Urinary bladder (tissue), 4 donors: ENCODE results near the gene SLC25A21. TPM values are rescaled to one million over a fixed set of nuclear protein-coding genes. Genes with fewer than 3 reads are reported as not detected.

ENCODE experiments used
- DNase-seq: peaks from one replicate; pipeline ENCODE4 v3.0.0-alpha.2; 2015; ENCODE audit errors: extremely low spot score
- H3K27ac ChIP-seq: one replicate; pipeline ENCODE4 v1.5.1; 2013; ENCODE audit warnings: low read depth, mild to moderate bottlenecking, moderate library complexity
- H3K36me3 ChIP-seq: one replicate; pipeline ENCODE4 v1.6.1; 2013; ENCODE audit warnings: mild to moderate bottlenecking, moderate library complexity; ENCODE audit not compliant: insufficient read depth
- H3K4me1 ChIP-seq: one replicate; pipeline ENCODE4 v1.6.1; 2013; ENCODE audit warnings: mild to moderate bottlenecking, moderate library complexity; ENCODE audit not compliant: insufficient read depth
- H3K4me3 ChIP-seq: one replicate; pipeline ENCODE4 v1.5.1; 2013; ENCODE audit warnings: low read depth, low read length
- WGBS: extraction: QIAGEN DNeasy Blood & Tissue Kit; methylation state at CpG from one replicate; pipeline ENCODE4 v1.1.7; 2013; 5-methylcytosine and 5-hydroxymethylcytosine counted together
- polyA plus RNA-seq: library from polyadenylated mRNA; stranded (reverse); fragments of 200-250 nt; gene quantifications from one replicate; pipeline ENCODE4 v1.2.3, GENCODE V29; 2013
- total RNA-seq: library from RNA; depleted of rRNA; stranded (reverse); fragments of >200 nt; gene quantifications from one replicate; pipeline ENCODE4 v1.2.3, GENCODE V29; 2014
- donor health status: healthy with polysubstance abuse.
- donor health status: healthy.

The SLC25A21 gene
- total and polyA plus RNA-seq, 2 donors = 0.72 to 1.8 TPM

DNA sequence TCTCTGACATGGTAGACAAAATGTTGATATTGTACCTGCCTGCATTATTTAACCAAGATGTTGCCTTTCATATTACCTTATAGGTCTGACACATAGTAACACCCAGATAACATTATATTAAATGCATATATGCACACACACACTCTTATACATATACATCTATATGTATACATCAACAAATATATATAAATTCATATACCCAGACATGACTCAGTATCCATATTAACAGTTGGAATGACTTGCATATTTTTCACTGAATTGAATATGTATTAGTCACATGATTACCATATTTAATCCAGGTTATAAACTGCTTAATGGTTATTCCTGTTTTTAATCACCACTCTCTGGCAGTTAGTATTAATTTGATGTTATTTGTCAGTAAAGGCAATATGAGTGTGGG, 425.5 kb downstream of the SLC25A21 start:
- H3K4me3 ChIP-seq = no peak overlapping the region
- no peak overlapping the region for H3K27ac ChIP-seq

DNA sequence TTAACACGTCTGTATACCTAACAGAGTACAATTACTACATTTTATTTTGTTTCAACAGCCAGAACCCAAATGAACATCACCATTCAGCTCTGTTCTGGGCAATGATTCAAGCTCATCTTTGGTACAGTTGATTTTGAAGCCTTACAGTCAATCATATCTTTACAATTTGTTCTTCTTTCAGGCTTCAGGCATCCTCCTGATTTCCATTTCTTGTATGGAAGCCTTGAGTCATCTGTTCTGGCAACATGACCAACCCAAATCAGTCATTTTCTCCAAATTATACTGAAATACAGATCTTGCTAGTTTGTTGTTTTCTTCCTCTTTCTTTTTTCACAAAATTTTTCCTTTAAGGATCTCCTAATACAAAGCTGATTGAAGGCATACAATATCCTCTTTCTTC, 430.5 kb downstream of the SLC25A21 start:
- no peak for DNase-seq
- H3K4me1 ChIP-seq = no peaks in the 10 kb centered on the region
- H3K4me3 ChIP-seq = no peak overlapping the region
- H3K27ac ChIP-seq = no peak overlapping the region
- WGBS = 49% methylated on average over 1 of the region's 1 CpG
- no peaks in the 10 kb centered on the region for H3K36me3 ChIP-seq

More for the DNA sequence above, 425.5 kb downstream of the SLC25A21 start:
- H3K4me1 ChIP-seq = no peaks in the 10 kb centered on the region
- DNase-seq = no peak
- H3K36me3 ChIP-seq = no peaks in the 10 kb centered on the region

DNA sequence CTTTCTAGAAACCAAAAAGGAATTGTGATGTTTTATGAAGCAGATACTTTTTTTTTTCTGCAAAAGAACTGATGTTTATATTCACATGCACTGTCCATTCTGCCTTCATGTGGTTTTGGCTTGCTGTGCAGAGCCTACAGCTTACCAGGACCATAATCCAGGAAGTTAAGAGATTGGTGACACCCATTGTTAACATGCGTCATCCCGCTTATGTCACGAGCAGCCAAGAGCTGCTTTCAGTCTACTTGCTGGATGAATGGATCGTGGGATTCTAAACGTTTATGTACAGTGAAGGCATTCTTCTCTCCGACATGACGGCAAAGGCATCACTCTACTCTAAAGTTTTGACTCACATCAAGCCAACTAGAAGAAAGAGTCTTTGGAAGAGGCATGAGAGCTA, 434.1 kb downstream of the SLC25A21 start:
- Histone ChIP-seq H3K27ac (no peak overlapping the region), H3K4me3 (no peak overlapping the region), H3K4me1 (no peaks in the 10 kb centered on the region), H3K36me3 (no peaks in the 10 kb centered on the region)
- no peak for DNase-seq
- 75% methylated on average over 7 of the region's 7 CpGs for WGBS

DNA sequence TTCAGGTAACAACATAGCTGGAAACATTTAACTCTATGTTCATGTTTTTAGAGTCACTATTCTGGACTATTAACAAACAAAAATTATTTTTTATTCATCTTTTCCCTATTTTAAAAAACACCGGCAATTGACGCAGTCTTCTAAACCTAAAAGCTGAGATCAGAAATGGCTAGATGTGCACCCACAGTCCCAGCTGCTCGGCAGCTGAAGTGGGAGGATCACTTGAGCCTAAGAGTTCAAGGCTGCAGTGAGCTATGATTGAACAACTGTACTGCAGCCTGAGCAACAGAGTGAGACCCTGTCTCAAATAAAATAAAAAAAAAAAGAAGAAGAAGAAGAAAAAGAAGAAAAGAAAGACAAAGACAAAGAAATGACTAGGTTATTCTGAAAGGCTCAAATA, 446.3 kb downstream of the SLC25A21 start:
- WGBS = 87% methylated on average over 3 of the region's 3 CpGs
- Histone ChIP-seq H3K27ac (no peak overlapping the region), H3K4me3 (no peak overlapping the region), H3K4me1 (no peaks in the 10 kb centered on the region), H3K36me3 (no peaks in the 10 kb centered on the region)
- no peak for DNase-seq

DNA sequence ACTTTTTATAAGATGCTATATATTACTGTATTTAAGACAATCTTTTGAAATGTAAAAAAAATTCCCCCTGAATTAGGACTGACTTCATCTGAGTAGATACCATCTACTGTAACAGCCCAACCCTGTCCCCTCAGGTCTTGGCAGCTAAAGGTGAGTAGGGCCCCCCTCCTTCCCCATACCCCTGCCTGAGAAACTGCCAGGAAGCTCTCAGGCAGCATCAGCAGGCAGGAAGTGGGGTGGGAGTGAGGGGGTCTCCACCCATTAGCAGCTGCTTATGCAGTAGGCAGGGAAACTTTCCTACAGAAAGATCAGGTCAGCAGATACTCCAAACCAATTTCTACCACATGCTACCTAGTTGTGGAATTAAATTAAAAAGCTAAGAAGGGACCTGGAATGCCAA, 448.2 kb downstream of the SLC25A21 start:
- no peak overlapping the region for H3K27ac ChIP-seq
- H3K4me1 ChIP-seq = no peaks in the 10 kb centered on the region
- H3K4me3 ChIP-seq = no peak overlapping the region
- H3K36me3 ChIP-seq = no peaks in the 10 kb centered on the region
- DNase-seq = no peak

DNA sequence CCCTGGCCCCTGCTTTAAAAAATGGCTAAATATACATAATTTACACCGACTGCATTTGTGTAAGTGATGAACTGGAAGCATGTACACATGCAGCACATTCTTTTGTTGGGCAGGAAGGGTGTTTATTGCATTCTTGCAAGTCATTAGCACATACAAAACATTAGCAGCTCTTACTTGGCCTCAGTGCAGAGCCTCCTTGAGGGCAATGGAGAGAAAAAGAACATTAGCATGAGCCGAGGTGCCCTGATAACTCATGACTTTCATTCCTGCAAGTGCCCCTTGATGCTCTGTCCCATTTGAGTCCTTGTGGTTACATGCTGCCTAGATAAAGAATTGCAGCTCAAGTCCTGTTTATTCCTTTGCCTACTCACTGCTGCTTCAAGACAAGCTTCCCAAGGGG, 448.9 kb downstream of the SLC25A21 start:
- Histone ChIP-seq H3K27ac (no peak overlapping the region), H3K4me3 (no peak overlapping the region), H3K36me3 (no peaks in the 10 kb centered on the region), H3K4me1 (no peaks in the 10 kb centered on the region)
- WGBS = 53% methylated on average over 2 of the region's 2 CpGs
- no peak for DNase-seq

DNA sequence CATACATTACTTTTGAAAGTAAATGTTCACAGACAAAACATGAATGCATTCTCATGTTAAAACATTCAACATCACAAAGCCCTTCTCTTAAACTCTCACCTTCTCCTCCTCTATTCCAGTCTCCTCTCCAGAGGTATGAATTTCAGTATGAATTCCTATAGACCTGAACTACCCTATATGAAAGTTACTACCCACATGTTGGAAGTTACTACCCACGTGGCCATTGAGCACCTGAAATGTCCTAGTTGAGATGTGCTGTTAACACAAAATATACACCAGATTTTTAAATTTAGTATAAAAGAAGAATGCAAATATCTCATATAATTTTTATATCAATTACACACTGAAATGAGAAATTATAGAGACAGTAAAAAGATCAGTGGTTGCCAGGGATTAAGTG, 450.5 kb downstream of the SLC25A21 start:
- DNase-seq = no peak
- no peaks in the 10 kb centered on the region for H3K4me1 ChIP-seq
- WGBS = 80% methylated on average over 1 of the region's 1 CpG

DNA sequence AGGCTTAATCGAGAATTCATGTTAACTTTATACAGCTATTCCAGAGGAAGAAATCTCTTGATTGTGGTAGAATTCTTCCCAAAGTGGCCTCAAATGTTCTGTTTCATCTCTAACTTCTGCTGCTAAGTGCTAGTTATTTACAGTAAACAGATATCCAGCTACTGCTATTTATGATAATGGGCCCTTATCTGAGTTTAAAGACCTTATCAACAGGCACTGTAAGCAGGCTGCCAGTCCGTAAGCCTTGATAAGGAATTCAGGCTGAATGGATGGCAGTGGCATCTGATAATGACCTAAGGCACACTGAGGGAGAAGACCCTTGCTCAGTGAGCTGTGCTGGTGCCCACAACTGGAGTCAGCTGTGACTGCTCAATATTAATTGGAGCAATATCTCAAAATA, 451.7 kb downstream of the SLC25A21 start:
- Histone ChIP-seq H3K4me3 (no peak overlapping the region), H3K4me1 (no peaks in the 10 kb centered on the region), H3K27ac (no peak overlapping the region), H3K36me3 (no peaks in the 10 kb centered on the region)
- WGBS = 63% methylated on average over 2 of the region's 2 CpGs
- DNase-seq = no peak

More for the DNA sequence above, 450.5 kb downstream of the SLC25A21 start:
- no peaks in the 10 kb centered on the region for H3K36me3 ChIP-seq
- H3K27ac ChIP-seq = no peak overlapping the region
- H3K4me3 ChIP-seq = no peak overlapping the region

DNA sequence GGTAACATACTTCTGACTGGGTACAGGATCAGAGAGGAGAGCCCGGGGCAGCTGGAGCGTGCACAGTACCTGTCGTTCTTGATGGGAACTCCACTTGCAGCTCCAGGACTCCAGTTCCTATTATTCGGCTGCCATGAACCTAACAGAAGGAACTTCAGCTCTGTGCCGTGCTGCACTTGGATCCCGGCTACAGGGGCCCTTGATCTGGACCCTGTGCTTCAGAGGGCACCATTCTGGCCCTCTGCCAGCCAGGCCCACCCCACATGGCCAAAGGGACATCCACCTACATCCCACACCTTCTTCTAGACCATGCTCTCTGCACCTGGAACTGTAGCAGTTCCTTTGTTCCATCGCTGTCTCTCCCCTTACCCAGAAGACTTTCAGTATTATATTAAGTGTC, 452.6 kb downstream of the SLC25A21 start:
- H3K27ac ChIP-seq = no peak overlapping the region
- DNase-seq = no peak
- no peak overlapping the region for H3K4me3 ChIP-seq
- H3K4me1 ChIP-seq = no peaks in the 10 kb centered on the region
- H3K36me3 ChIP-seq = no peaks in the 10 kb centered on the region
- WGBS = 91% methylated on average over 7 of the region's 7 CpGs

DNA sequence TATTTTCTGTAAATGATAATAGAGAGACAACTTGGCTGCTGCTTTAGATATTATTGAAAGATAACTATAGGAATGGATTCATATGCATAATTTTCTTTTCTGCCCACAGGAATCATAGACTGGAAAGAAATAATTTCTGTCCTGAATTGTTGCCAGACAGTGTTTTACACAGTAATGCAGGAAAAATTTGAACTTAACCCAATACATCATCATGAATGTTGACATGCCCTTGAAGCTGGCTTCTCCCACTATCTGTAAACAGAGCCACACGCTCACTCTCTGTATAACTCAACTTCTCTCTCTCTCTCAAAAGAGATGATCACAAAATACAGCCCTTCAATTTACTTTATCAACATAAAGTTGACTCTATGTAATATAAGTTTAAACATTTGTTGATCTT, 454.2 kb downstream of the SLC25A21 start:
- no peak for DNase-seq
- Histone ChIP-seq H3K27ac (no peak overlapping the region), H3K4me3 (no peak overlapping the region), H3K4me1 (no peaks in the 10 kb centered on the region), H3K36me3 (no peaks in the 10 kb centered on the region)
- WGBS = 33% methylated on average over 1 of the region's 1 CpG

DNA sequence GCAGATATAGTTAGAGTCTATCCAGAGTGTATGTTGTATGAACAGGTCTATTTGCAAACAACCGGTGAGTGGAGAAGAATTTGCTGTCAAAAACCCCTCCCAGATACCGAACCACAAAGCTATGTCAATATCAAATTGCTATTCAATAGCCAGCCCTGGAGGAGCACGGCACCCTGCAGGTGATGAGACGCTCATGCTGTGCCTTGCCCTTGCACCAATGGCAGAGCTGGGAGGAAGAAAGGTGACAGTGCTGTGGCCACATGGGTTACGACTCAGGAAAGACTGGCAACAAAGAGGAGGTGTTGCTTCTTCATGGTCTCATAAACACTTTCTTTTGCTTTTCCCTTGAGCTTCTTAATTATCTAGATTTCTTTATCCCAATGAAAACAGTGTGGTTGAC, 455.0 kb downstream of the SLC25A21 start:
- WGBS = 44% methylated on average over 5 of the region's 5 CpGs
- H3K4me1 ChIP-seq = no peaks in the 10 kb centered on the region
- H3K36me3 ChIP-seq = no peaks in the 10 kb centered on the region
- DNase-seq = no peak
- no peak overlapping the region for H3K4me3 ChIP-seq
- no peak overlapping the region for H3K27ac ChIP-seq

DNA sequence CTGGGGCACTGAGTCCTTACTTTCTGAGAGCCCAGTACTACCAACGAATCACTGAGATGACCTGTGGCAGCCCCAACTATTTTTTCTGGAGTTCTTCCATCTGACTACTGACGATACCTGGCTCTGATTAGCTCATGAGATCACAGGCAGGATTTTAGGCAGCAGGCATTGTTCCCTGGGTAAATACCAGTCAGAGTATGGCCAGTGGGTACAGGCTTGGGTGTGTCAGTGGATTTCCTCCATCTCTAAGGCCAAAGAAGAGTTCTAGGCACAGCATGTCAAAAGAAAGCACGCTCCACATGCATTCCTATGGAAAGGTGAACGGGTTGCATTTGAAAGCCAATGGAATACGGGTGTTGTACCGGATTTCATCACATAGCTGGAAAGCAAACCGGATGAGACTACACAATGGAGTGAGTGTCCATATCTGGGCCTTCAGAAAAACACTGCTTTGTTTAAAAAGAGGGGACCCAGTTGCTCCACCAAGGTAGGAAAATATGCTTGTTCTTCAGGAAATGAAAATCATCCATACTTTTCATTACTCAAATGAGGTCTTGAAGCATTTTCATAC, 455.7 kb downstream of the SLC25A21 start:
- 79% methylated on average over 7 of the region's 7 CpGs for WGBS
- no peak for DNase-seq

DNA sequence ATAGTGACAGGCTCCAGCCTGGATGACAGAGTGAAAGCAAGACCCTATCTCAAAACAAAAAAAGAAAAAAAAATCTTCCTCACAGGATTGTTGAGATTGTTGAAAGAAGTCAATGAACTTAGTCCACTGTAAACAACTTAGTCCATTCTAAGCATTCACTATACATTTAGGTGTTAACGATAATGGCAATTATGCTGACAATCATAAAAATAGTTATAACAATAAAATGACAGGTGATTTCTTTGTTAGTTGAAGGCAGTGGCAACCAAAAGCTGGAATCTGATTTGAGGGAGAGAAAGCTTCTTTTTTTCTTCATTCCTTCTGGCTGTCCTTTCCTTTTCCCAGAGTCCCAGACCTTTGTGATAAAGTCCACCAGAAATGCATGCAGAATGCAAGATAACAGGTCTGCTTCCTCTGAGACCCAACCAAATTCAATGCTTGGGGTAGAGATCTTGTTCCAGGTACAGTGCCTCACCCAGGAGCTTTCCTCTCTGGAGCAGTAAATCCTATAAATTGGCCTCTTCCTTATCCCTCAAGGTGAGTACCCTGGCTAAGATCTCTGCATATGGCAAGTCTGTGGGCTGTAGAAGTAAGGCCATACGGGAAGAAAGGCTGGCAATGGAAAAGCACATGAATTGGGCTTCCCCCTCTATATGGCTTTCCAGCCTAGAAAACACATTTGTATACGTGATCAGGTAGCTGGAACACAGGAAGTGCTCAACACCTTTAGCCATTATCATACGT, 458.3 kb downstream of the SLC25A21 start:
- no peak for DNase-seq
- 61% methylated on average over 4 of the region's 4 CpGs for WGBS
- no peaks in the 10 kb centered on the region for H3K4me1 ChIP-seq
- no peaks in the 10 kb centered on the region for H3K36me3 ChIP-seq
- no peak overlapping the region for H3K27ac ChIP-seq
- no peak overlapping the region for H3K4me3 ChIP-seq

More for the DNA sequence above, 455.7 kb downstream of the SLC25A21 start:
- H3K36me3 ChIP-seq = no peaks in the 10 kb centered on the region
- H3K4me3 ChIP-seq = no peak overlapping the region
- no peaks in the 10 kb centered on the region for H3K4me1 ChIP-seq
- no peak overlapping the region for H3K27ac ChIP-seq

DNA sequence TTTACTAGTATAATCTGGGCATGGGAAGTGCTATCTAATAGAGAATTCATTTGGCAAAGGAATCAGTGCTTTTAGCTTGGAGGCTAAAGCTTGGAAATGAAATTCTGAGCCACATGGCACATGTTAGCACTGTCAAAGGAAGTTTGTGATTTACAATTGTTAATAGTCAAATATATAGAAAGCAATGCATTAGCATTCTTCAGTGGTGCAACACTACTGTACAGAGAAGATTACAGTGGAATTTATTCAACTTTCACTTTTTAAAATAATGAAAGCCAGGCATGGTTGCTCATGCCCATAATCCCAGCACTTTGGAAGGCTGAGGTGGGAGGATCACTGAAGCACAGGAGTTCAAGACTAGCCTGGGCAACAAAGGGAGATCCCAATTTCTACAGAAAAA, 464.8 kb downstream of the SLC25A21 start:
- Histone ChIP-seq H3K36me3 (no peaks in the 10 kb centered on the region), H3K27ac (no peak overlapping the region), H3K4me3 (no peak overlapping the region), H3K4me1 (no peaks in the 10 kb centered on the region)
- DNase-seq = no peak
